Fibroblast of lung (primary cell): ENCODE measurements around the gene LRRC74A. TPM values are rescaled to one million over a fixed set of nuclear protein-coding genes. Genes with fewer than 3 reads are reported as not detected.
A peak's percentile ranks its signal among the peaks of the same experiment; 100 is the strongest.

Source experiments
- DNase-seq, 2 donors: peaks; one replicate each; pipeline versions ENCODE4 v3.0.0 to v3.0.0-alpha.2; 2010; ENCODE audit warnings: low read depth in 2 of 2
- H2AFZ ChIP-seq: 2 replicates; pipeline ENCODE4 v1.5.1; 2012; ENCODE audit warnings: low read length, control low read depth, inconsistent platforms
- H3K27ac ChIP-seq: 2 replicates; pipeline ENCODE4 v1.5.1; 2011; ENCODE audit warnings: low read length, control low read depth; ENCODE audit not compliant: insufficient read depth
- H3K27me3 ChIP-seq: 2 replicates; pipeline ENCODE4 v1.5.1; 2011; ENCODE audit warnings: mild to moderate bottlenecking, low read length; ENCODE audit not compliant: control insufficient read depth, insufficient read depth
- H3K36me3 ChIP-seq: 2 replicates; pipeline ENCODE4 v1.5.1; 2011; ENCODE audit warnings: low read length; ENCODE audit not compliant: control insufficient read depth, insufficient read depth
- H3K4me1 ChIP-seq: 2 replicates; pipeline ENCODE4 v1.5.1; 2011; ENCODE audit warnings: low read length; ENCODE audit not compliant: control insufficient read depth, insufficient read depth; ENCODE audit errors: extremely low read depth
- H3K4me2 ChIP-seq: 2 replicates; pipeline ENCODE4 v1.5.1; 2011; ENCODE audit warnings: low read length, control low read depth; ENCODE audit not compliant: insufficient read depth; ENCODE audit errors: extremely low read depth
- H3K4me3 ChIP-seq, 4 experiments: fragments of 200-600 bp in 1 of 4; sonication (generic) in 1 of 4; replicated peaks in 1 of 4; 2 replicates each; pipeline ENCODE4 v1.5.1; 2011 to 2016; ENCODE audit warnings: low read length in 4 of 4, low read depth in 3 of 4, mild to moderate bottlenecking in 3 of 4, control low read depth in 2 of 4, inconsistent platforms in 1 of 4, mixed read lengths in 1 of 4; ENCODE audit not compliant: insufficient read depth in 1 of 4; ENCODE audit errors: control extremely low read depth in 1 of 4
- H3K79me2 ChIP-seq: 2 replicates; pipeline ENCODE4 v1.5.1; 2012; ENCODE audit warnings: mild to moderate bottlenecking, low read length, inconsistent platforms; ENCODE audit not compliant: control insufficient read depth, insufficient read depth
- H3K9ac ChIP-seq: 2 replicates; pipeline ENCODE4 v1.5.1; 2011; ENCODE audit warnings: mild to moderate bottlenecking, low read length, control low read depth; ENCODE audit not compliant: insufficient read depth
- H3K9me3 ChIP-seq: 2 replicates; pipeline ENCODE4 v1.5.1; 2012; ENCODE audit warnings: low read depth, low read length; ENCODE audit not compliant: control insufficient read depth, insufficient read depth
- H4K20me1 ChIP-seq: 2 replicates; pipeline ENCODE4 v1.5.1; 2011; ENCODE audit warnings: low read length; ENCODE audit not compliant: control insufficient read depth, insufficient read depth; ENCODE audit errors: extremely low read depth
- EZH2 ChIP-seq: IDR thresholded peaks from 2 replicates; pipeline ENCODE4 v1.5.1; 2012; ENCODE audit warnings: low read length, control low read depth, mild to moderate bottlenecking; ENCODE audit errors: missing control alignments
- polyA plus RNA-seq, 2 donors: library from polyadenylated mRNA; depleted of rRNA in 1 of 2; stranded (reverse) in 1 of 2; unstranded in 1 of 2; fragments of >200 nt; gene quantifications; 2 replicates each; pipeline ENCODE4 v1.2.1, GENCODE V29; 2011 to 2012; ENCODE audit warnings: missing spikeins in 1 of 2
- total RNA-seq: library from RNA; depleted of rRNA; stranded (reverse); fragments of >200 nt; gene quantifications from 2 replicates; pipeline ENCODE4 v1.2.1, GENCODE V29; 2014
- TF ChIP-seq, protein P1 (sequence below), 2 donors: IDR thresholded peaks in 1 of 2; conservative IDR thresholded peaks in 1 of 2; 1 replicate in 1 of 2; 2 replicates in 1 of 2; pipeline ENCODE4 v1.5.1; 2011 to 2012; ENCODE audit warnings: low read length in 2 of 2, control low read depth in 1 of 2, inconsistent platforms in 1 of 2, low read depth in 1 of 2, mild to moderate bottlenecking in 1 of 2

The LRRC74A gene
- total and polyA plus RNA-seq, 2 donors (not counting 1 experiment from before 2014, with no cell fraction given) = not detected

DNA sequence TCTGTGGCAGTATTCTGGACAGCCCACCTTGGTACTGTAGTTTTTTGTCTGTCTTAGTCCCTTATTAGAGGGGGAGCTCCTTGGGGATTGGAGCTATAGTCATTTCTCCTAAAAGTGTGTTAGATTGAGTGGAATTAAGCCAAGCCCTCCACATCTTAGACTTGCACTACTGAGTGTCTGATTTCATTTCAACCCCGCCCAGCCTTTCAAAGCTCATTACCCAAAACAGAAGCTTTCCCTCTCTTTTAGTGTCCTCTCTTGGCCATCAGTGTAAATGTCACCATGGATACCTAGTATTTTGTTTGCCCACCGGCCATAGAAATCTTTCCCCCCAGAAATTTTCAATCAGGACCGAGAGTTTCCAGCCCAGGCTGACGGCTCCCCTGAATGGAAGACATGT, 74.5 kb downstream of the LRRC74A start:
- no peak overlapping the region for H3K27ac ChIP-seq
- H4K20me1 ChIP-seq = no peaks in the 10 kb centered on the region
- TF ChIP-seq, protein P1, sequence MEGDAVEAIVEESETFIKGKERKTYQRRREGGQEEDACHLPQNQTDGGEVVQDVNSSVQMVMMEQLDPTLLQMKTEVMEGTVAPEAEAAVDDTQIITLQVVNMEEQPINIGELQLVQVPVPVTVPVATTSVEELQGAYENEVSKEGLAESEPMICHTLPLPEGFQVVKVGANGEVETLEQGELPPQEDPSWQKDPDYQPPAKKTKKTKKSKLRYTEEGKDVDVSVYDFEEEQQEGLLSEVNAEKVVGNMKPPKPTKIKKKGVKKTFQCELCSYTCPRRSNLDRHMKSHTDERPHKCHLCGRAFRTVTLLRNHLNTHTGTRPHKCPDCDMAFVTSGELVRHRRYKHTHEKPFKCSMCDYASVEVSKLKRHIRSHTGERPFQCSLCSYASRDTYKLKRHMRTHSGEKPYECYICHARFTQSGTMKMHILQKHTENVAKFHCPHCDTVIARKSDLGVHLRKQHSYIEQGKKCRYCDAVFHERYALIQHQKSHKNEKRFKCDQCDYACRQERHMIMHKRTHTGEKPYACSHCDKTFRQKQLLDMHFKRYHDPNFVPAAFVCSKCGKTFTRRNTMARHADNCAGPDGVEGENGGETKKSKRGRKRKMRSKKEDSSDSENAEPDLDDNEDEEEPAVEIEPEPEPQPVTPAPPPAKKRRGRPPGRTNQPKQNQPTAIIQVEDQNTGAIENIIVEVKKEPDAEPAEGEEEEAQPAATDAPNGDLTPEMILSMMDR (conservative IDR thresholded peaks at IDR 0.05 in 1 of 2, IDR thresholded peaks at IDR 0.05 in 1 of 2; ENCODE audit: low read depth in 1 of 2, low read length in 2 of 2) = no peak
- no peak for TF ChIP-seq EZH2
- no peak overlapping the region for H2AFZ ChIP-seq
- no peaks in the 10 kb centered on the region for H3K79me2 ChIP-seq
- no peak for DNase-seq
- H3K9ac ChIP-seq = no peak overlapping the region
- no peaks in the 10 kb centered on the region for H3K36me3 ChIP-seq
- no peak overlapping the region for H3K4me3 ChIP-seq
- H3K27me3 ChIP-seq = no peaks in the 10 kb centered on the region
- H3K4me1 ChIP-seq = peaks cover 14% of the 10 kb centered on the region
- no peaks in the 10 kb centered on the region for H3K9me3 ChIP-seq
- H3K4me2 ChIP-seq = no peak overlapping the region

DNA sequence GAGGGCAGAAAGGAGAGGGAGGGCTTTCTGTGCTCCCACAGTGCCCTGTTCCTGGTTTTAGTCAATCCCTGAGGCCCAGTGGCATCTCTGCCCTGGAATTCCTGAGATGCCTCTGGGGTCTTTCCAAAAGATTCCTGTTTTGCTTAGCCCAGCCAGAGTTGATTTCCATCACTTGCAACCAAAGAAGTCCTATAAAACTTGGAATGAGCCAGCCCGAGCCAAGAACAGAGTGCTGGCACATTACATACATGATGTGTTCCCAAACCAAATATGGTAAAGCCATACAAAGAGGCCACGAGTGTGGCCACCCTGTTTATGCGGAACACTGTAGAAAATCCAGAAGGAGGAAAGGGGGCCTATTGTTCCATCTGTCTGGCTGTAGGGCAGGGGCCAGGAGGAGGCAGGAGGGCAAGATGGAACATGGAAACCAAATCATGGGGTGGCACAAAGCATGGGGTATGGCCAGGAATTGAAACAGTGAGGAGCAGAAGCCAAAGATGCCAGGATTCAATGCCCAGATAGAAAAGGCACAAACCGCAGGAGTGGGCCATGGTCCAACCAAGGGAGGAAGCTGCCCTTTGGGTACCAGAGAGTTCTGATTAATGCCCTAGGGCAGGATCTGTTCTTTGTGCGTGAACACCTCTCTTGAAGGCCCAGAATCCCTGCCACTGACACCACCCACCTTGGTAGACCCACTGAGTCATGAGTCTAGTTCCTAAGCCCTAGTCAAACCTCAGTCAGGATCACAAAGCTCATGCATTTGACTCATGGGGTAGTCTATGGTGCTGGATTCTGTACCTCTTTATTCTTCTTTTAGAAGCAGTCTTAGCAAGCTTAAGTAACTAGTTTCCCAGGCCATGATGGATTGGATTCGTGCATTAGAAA, 75.2 kb downstream of the LRRC74A start:
- DNase-seq = peak; percentile 32 to 55

DNA sequence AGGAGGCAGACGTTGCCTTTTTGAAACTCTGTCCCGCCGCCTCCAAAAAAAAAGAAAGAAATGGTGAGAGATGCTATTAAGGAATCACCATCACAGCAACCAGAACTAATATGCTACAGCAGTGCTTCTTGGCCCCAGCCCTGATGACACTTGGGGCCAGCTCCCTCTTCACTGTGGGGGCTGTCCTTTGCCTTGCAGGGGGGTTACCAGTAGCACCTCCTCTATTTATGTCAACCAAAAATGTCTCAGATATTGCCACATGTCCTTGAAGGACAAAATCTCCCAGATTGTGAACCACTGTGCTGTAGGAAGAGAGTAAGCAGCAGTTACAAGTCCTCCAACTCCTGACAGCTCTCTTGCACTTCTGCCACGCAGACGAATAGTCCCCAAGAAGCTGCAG, 76.4 kb downstream of the LRRC74A start:
- Histone ChIP-seq H3K4me1 (peaks cover 14% of the 10 kb centered on the region), H3K9ac (no peak overlapping the region)
- TF ChIP-seq, protein P1 (conservative IDR thresholded peaks at IDR 0.05 in 1 of 2, IDR thresholded peaks at IDR 0.05 in 1 of 2; ENCODE audit: low read depth in 1 of 2, low read length in 2 of 2) = no peak
- no peak for TF ChIP-seq EZH2

More for the DNA sequence above, 75.2 kb downstream of the LRRC74A start:
- no peak overlapping the region for H3K27ac ChIP-seq
- H4K20me1 ChIP-seq = no peaks in the 10 kb centered on the region
- no peaks in the 10 kb centered on the region for H3K9me3 ChIP-seq
- H2AFZ ChIP-seq = no peak overlapping the region
- no peaks in the 10 kb centered on the region for H3K79me2 ChIP-seq
- H3K9ac ChIP-seq = no peak overlapping the region
- H3K4me1 ChIP-seq = peaks cover 14% of the 10 kb centered on the region
- no peak overlapping the region for H3K4me2 ChIP-seq
- TF ChIP-seq EZH2 = no peak
- TF ChIP-seq, protein P1 (conservative IDR thresholded peaks at IDR 0.05 in 1 of 2, IDR thresholded peaks at IDR 0.05 in 1 of 2; ENCODE audit: low read depth in 1 of 2, low read length in 2 of 2) = no peak
- no peaks in the 10 kb centered on the region for H3K27me3 ChIP-seq
- no peaks in the 10 kb centered on the region for H3K36me3 ChIP-seq
- H3K4me3 ChIP-seq = no peak overlapping the region

More for the DNA sequence above, 76.4 kb downstream of the LRRC74A start:
- H3K4me3 ChIP-seq = no peak overlapping the region
- no peak overlapping the region for H3K4me2 ChIP-seq
- H4K20me1 ChIP-seq = no peaks in the 10 kb centered on the region
- no peaks in the 10 kb centered on the region for H3K36me3 ChIP-seq
- no peaks in the 10 kb centered on the region for H3K27me3 ChIP-seq
- no peak for DNase-seq
- H3K79me2 ChIP-seq = no peaks in the 10 kb centered on the region
- no peak overlapping the region for H2AFZ ChIP-seq
- no peak overlapping the region for H3K27ac ChIP-seq
- H3K9me3 ChIP-seq = no peaks in the 10 kb centered on the region
